Epithelial cell of esophagus (primary cell): ENCODE data around the gene PLA2G12A.

ENCODE experiments used
- DNase-seq: peaks from one replicate; pipeline ENCODE4 v3.0.0; 2010; ENCODE audit warnings: low read depth
- H3K4me3 ChIP-seq: 2 replicates; pipeline ENCODE4 v1.5.1; 2011; ENCODE audit warnings: mild to moderate bottlenecking, low read length, control low read depth
- CTCF ChIP-seq: IDR thresholded peaks from 2 replicates; pipeline ENCODE4 v1.5.1; 2011; ENCODE audit warnings: low read depth, mild to moderate bottlenecking, low read length, control low read depth, inconsistent platforms; ENCODE audit not compliant: insufficient read depth; ENCODE audit errors: missing control alignments

PLA2G12A gene

DNA sequence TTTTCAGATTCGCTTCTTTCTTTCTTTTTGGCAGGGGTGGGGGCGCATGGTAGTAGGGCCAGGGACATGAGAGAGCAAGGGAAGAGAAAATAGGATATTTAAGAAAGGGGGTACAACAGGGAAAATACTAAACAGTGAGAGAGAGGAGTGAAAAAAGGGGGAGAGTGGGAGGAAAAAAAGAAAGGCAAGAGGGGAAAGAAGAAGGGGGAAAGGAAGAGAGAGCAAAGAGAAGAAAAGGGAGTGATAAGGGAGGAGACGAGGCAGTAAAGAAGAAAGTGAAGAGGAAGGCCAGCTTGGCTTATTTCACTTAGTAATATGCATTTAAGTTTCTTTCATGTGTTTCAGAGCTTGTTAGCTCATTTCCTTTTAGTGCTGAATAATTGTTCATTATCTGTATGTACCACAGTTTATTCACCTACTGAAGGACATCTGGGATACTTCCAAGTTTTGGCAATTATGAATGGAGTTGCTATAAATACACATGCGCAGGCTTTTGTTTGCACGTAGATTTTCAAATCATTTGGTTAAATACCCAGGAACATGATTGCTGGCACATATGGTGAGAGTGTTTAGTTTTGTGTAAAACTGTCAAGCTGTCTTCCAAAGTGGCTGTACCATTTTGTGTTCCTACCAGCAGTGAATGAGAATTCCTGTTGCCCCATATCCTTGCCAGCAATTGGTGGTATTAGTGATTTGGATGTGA, 63.9 kb downstream of the PLA2G12A start:
- TF ChIP-seq CTCF, result no peak
- DNase-seq, result no peak
- H3K4me3 ChIP-seq, result no peak overlapping the region

DNA sequence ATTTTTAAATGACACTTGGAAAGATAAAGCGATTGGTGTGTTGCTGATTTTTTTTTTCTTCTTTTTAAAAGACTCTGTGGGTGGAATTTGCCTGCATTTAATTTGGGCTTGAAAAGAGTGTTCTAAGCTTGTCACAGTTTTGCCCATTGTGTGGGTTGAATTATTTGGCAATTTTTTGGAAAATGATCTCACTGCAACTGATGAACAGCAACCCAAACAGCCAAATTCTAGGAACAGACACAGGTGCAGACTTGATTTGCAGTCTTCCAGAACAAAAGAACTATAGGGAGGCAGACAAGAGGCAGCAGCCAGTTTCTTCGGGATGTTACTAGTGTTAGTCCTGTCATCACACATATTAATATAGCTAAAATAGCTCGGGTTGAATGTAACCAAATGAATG, 67.1 kb downstream of the PLA2G12A start:
- no peak for TF ChIP-seq CTCF
- DNase-seq, result no peak
- H3K4me3 ChIP-seq, result no peak overlapping the region

- TF ChIP-seq CTCF, result no peak
- no peak overlapping the region for H3K4me3 ChIP-seq
- DNase-seq, result no peak
Measured at GRCh38 chr4:109662116-109662515, 67.8 kb downstream of the PLA2G12A start.
